Hypothalamus (tissue), 51 donors: ENCODE data around the gene NT5C3A.
"Not testable (repeated sequence)": the region's sequence is repeated elsewhere in the genome, so short reads cannot be mapped to it uniquely, and the experiment has no call there.

Source experiments
- DNase-seq, 51 donors: peaks; one replicate each; lab custom pipeline; 2025; lab: John Stamatoyannopoulos, UW

Gene NT5C3A

GRCh38 chr7:33062023-33062781 lies at the start of gene NT5C3A:
Gene NT5C3A (minus strand): TSS chr7:33062776. CDS start chr7:33062705, 71 bp downstream.
- peak in 29 of 51 donors; percentile 1 to 66 (median 42) for DNase-seq

- no peak for DNase-seq
These were observed 49.0 kb upstream of the NT5C3A start for GRCh38 chr7:33111614-33112013.

- DNase-seq, result peak in 8 of 51 donors; percentile 3 to 26 (median 14)
These were observed 47.2 kb upstream of the NT5C3A start for GRCh38 chr7:33109758-33110238.

GRCh38 chr7:33109005-33109757 lies 46.6 kb upstream of the NT5C3A start, which contains the start of gene RP9:
Gene RP9 (minus strand): TSS chr7:33109404. CDS start chr7:33109372, 32 bp downstream.
- peak in 46 of 51 donors; percentile 16 to 82 (median 52) for DNase-seq

GRCh38 chr7:33108554-33109004 lies 46.0 kb upstream of the NT5C3A start:
- no peak for DNase-seq

- DNase-seq, result peak in 14 of 51 donors; percentile 2 to 38 (median 11)
These were observed 44.8 kb upstream of the NT5C3A start for GRCh38 chr7:33107136-33108066.

- no peak for DNase-seq
These were observed 39.3 kb upstream of the NT5C3A start for GRCh38 chr7:33101906-33102305.

- DNase-seq, result no peak
These were observed 38.2 kb upstream of the NT5C3A start for GRCh38 chr7:33100770-33101169.

- no peak for DNase-seq
These were observed 36.8 kb upstream of the NT5C3A start for GRCh38 chr7:33099154-33099940.

- not testable (repeated sequence) for DNase-seq
These were observed 32.2 kb upstream of the NT5C3A start for GRCh38 chr7:33094745-33095275.

GRCh38 chr7:33093266-33093665 lies 30.7 kb upstream of the NT5C3A start:
- no peak for DNase-seq

- DNase-seq, result no peak
These were observed 29.1 kb upstream of the NT5C3A start for GRCh38 chr7:33091641-33092191.

GRCh38 chr7:33091111-33091531 lies 28.5 kb upstream of the NT5C3A start:
- no peak for DNase-seq

- no peak for DNase-seq
These were observed 26.6 kb upstream of the NT5C3A start for GRCh38 chr7:33089142-33089541.

- no peak for DNase-seq
These were observed 25.3 kb upstream of the NT5C3A start for GRCh38 chr7:33087858-33088257.

- DNase-seq, result no peak
These were observed 24.8 kb upstream of the NT5C3A start for GRCh38 chr7:33087356-33087755.

- no peak for DNase-seq
These were observed 17.5 kb upstream of the NT5C3A start for GRCh38 chr7:33079763-33080690.

- DNase-seq, result no peak
These were observed 16.5 kb upstream of the NT5C3A start for GRCh38 chr7:33079096-33079495.
